ENCODE measurements around the gene SEMA4D.

The SEMA4D gene

GRCh38 chr9:89526667-89527066 is 28.8 kb upstream of the SEMA4D start:
- no peak for TF ChIP-seq CTCF (IDR thresholded peaks at IDR 0.05)
- no peak overlapping the region for H3K9ac ChIP-seq
- no peaks in the 10 kb centered on the region for H3K36me3 ChIP-seq (ENCODE audit: control insufficient read depth, insufficient read depth, low read length)
- H3K4me3 ChIP-seq (ENCODE audit: low read depth, low read length) = no peak overlapping the region
- H3K27ac ChIP-seq = no peak overlapping the region
- H3K4me2 ChIP-seq (ENCODE audit: low read length) = no peak overlapping the region
- no peaks in the 10 kb centered on the region for H3K4me1 ChIP-seq
- no peaks in the 10 kb centered on the region for H3K9me3 ChIP-seq (ENCODE audit: control insufficient read depth, low read length)
- no peak overlapping the region for H2AFZ ChIP-seq
- H3K27me3 ChIP-seq (ENCODE audit: control insufficient read depth, insufficient read depth, low read length) = no peaks in the 10 kb centered on the region
- H3K79me2 ChIP-seq = no peaks in the 10 kb centered on the region

GRCh38 chr9:89525446-89526374 is 27.8 kb upstream of the SEMA4D start:
- Histone ChIP-seq H3K4me1 (no peaks in the 10 kb centered on the region), H3K36me3 (ENCODE audit: control insufficient read depth, insufficient read depth, low read length) (no peaks in the 10 kb centered on the region), H3K4me3 (ENCODE audit: low read depth, low read length) (no peak overlapping the region), H3K9ac (no peak overlapping the region), H3K79me2 (no peaks in the 10 kb centered on the region), H3K4me2 (ENCODE audit: low read length) (no peak overlapping the region), H3K27ac (no peak overlapping the region), H3K9me3 (ENCODE audit: control insufficient read depth, low read length) (no peaks in the 10 kb centered on the region), H3K27me3 (ENCODE audit: control insufficient read depth, insufficient read depth, low read length) (no peaks in the 10 kb centered on the region), H2AFZ (no peak overlapping the region)
- no peak for TF ChIP-seq CTCF (IDR thresholded peaks at IDR 0.05)

GRCh38 chr9:89524963-89525362 is 27.1 kb upstream of the SEMA4D start:
- Histone ChIP-seq H3K4me3 (ENCODE audit: low read depth, low read length) (no peak overlapping the region), H3K36me3 (ENCODE audit: control insufficient read depth, insufficient read depth, low read length) (no peaks in the 10 kb centered on the region), H2AFZ (no peak overlapping the region), H3K79me2 (no peaks in the 10 kb centered on the region), H3K9me3 (ENCODE audit: control insufficient read depth, low read length) (no peaks in the 10 kb centered on the region), H3K27me3 (ENCODE audit: control insufficient read depth, insufficient read depth, low read length) (no peaks in the 10 kb centered on the region), H3K4me2 (ENCODE audit: low read length) (no peak overlapping the region), H3K4me1 (no peaks in the 10 kb centered on the region), H3K27ac (no peak overlapping the region), H3K9ac (no peak overlapping the region)
- no peak for TF ChIP-seq CTCF (IDR thresholded peaks at IDR 0.05)

GRCh38 chr9:89523948-89524347 is 26.0 kb upstream of the SEMA4D start:
- no peak for TF ChIP-seq CTCF (IDR thresholded peaks at IDR 0.05)
- H3K27ac ChIP-seq = no peak overlapping the region
- H3K79me2 ChIP-seq = no peaks in the 10 kb centered on the region
- H3K4me2 ChIP-seq (ENCODE audit: low read length) = no peak overlapping the region
- H3K27me3 ChIP-seq (ENCODE audit: control insufficient read depth, insufficient read depth, low read length) = no peaks in the 10 kb centered on the region
- H3K4me1 ChIP-seq = no peaks in the 10 kb centered on the region
- no peak overlapping the region for H3K4me3 ChIP-seq (ENCODE audit: low read depth, low read length)
- H2AFZ ChIP-seq = no peak overlapping the region
- H3K9me3 ChIP-seq (ENCODE audit: control insufficient read depth, low read length) = no peaks in the 10 kb centered on the region
- H3K36me3 ChIP-seq (ENCODE audit: control insufficient read depth, insufficient read depth, low read length) = no peaks in the 10 kb centered on the region
- H3K9ac ChIP-seq = no peak overlapping the region

GRCh38 chr9:89522959-89523285 is 25.0 kb upstream of the SEMA4D start:
- no peak overlapping the region for H3K27ac ChIP-seq
- H3K9me3 ChIP-seq (ENCODE audit: control insufficient read depth, low read length) = no peaks in the 10 kb centered on the region
- TF ChIP-seq CTCF (IDR thresholded peaks at IDR 0.05) = no peak
- no peaks in the 10 kb centered on the region for H3K4me1 ChIP-seq
- H3K9ac ChIP-seq = no peak overlapping the region
- no peak overlapping the region for H3K4me3 ChIP-seq (ENCODE audit: low read depth, low read length)
- H3K79me2 ChIP-seq = no peaks in the 10 kb centered on the region
- no peak overlapping the region for H3K4me2 ChIP-seq (ENCODE audit: low read length)
- no peaks in the 10 kb centered on the region for H3K27me3 ChIP-seq (ENCODE audit: control insufficient read depth, insufficient read depth, low read length)
- no peaks in the 10 kb centered on the region for H3K36me3 ChIP-seq (ENCODE audit: control insufficient read depth, insufficient read depth, low read length)
- no peak overlapping the region for H2AFZ ChIP-seq

Measured in parathyroid adenoma (tissue), 2 donors.